HEK293 (cell line): ENCODE data around the gene TAC4.

Source experiments
- CTCF ChIA-PET: fragments of 350-600 bp; formaldehyde crosslinking; extraction: SDS; loops from one replicate; lab custom pipeline; 2021; ENCODE audit warnings: antibody characterized with exemption; lab: Yijun Ruan, JAX
- POLR2A ChIA-PET: fragments of 300-600 bp; formaldehyde crosslinking; extraction: SDS; loops from one replicate; lab custom pipeline; 2020; ENCODE audit warnings: antibody characterized with exemption, inconsistent platforms; lab: Yijun Ruan, JAX
- H3K27ac ChIP-seq: fragments of 200-500 bp; sonication (Bioruptor generic); 2 replicates; pipeline ENCODE4 v1.5.1; 2014; ENCODE audit warnings: low read depth, low read length, control low read depth, inconsistent platforms; ENCODE audit errors: extremely low read depth
- H3K36me3 ChIP-seq, 2 experiments: fragments of 200-500 bp in 1 of 2; sonication (Bioruptor generic) in 1 of 2; 1 replicate in 1 of 2; 2 replicates in 1 of 2; pipeline ENCODE4 v1.5.1; 2014 to 2017; ENCODE audit warnings: inconsistent platforms in 2 of 2, low read length in 2 of 2; ENCODE audit not compliant: control insufficient read depth in 2 of 2, insufficient read depth in 1 of 2
- H3K4me1 ChIP-seq: fragments of 200-500 bp; sonication (Bioruptor generic); 2 replicates; pipeline ENCODE4 v1.5.1; 2014; ENCODE audit warnings: mild to moderate bottlenecking, low read length, inconsistent platforms; ENCODE audit not compliant: control insufficient read depth, insufficient read depth
- H3K4me3 ChIP-seq: 2 replicates; pipeline ENCODE4 v1.5.1; 2011; ENCODE audit warnings: low read depth, mild to moderate bottlenecking, control low read depth, low read length, moderate library complexity
- H3K9me3 ChIP-seq: fragments of 200-500 bp; sonication (Bioruptor generic); 2 replicates; pipeline ENCODE4 v1.5.1; 2014; ENCODE audit warnings: low read depth, low read length, inconsistent platforms; ENCODE audit not compliant: control insufficient read depth, insufficient read depth
- MYNN ChIP-seq: fragments of 450-650 bp; formaldehyde crosslinking; IDR thresholded peaks from 2 replicates; pipeline ENCODE4 v1.5.1; 2016; ENCODE audit warnings: missing biosample characterization, missing genetic modification characterization, borderline replicate concordance
- PRDM10 ChIP-seq: fragments of 450-650 bp; formaldehyde crosslinking; IDR thresholded peaks from 2 replicates; pipeline ENCODE4 v1.5.1; 2016; ENCODE audit warnings: missing biosample characterization, missing genetic modification characterization
- ZBTB17 ChIP-seq: fragments of 450-650 bp; formaldehyde crosslinking; IDR thresholded peaks from 2 replicates; pipeline ENCODE4 v1.5.1; 2016; ENCODE audit warnings: missing biosample characterization, missing genetic modification characterization
- ZBTB6 ChIP-seq: fragments of 450-650 bp; formaldehyde crosslinking; IDR thresholded peaks from 2 replicates; pipeline ENCODE4 v1.5.1; 2017; ENCODE audit warnings: missing biosample characterization, missing genetic modification characterization
- ZBTB7A ChIP-seq: fragments of 450-650 bp; formaldehyde crosslinking; IDR thresholded peaks from 2 replicates; pipeline ENCODE4 v1.5.1; 2016; ENCODE audit warnings: low read depth, missing biosample characterization, missing genetic modification characterization
- ZFP3 ChIP-seq: fragments of 450-650 bp; formaldehyde crosslinking; IDR thresholded peaks from 2 replicates; pipeline ENCODE4 v1.5.1; 2016; ENCODE audit warnings: low read depth, missing biosample characterization, missing genetic modification characterization
- ZFP37 ChIP-seq: fragments of 450-650 bp; formaldehyde crosslinking; IDR thresholded peaks from 2 replicates; pipeline ENCODE4 v1.5.1; 2016; ENCODE audit warnings: missing biosample characterization, missing genetic modification characterization
- ZFP41 ChIP-seq: fragments of 450-650 bp; formaldehyde crosslinking; IDR thresholded peaks from 2 replicates; pipeline ENCODE4 v1.5.1; 2016; ENCODE audit warnings: missing biosample characterization, missing genetic modification characterization, borderline replicate concordance
- ZFP69B ChIP-seq: fragments of 450-650 bp; formaldehyde crosslinking; IDR thresholded peaks from 2 replicates; pipeline ENCODE4 v1.5.1; 2016; ENCODE audit warnings: missing biosample characterization, missing genetic modification characterization
- ZNF112 ChIP-seq: fragments of 450-650 bp; formaldehyde crosslinking; IDR thresholded peaks from 2 replicates; pipeline ENCODE4 v1.5.0; 2017; ENCODE audit warnings: missing biosample characterization, missing genetic modification characterization
- ZNF184 ChIP-seq: fragments of 450-650 bp; IDR thresholded peaks from 2 replicates; pipeline ENCODE4 v1.5.1; 2018; ENCODE audit warnings: missing biosample characterization, mild to moderate bottlenecking, missing genetic modification characterization
- ZNF26 ChIP-seq: fragments of 450-650 bp; formaldehyde crosslinking; IDR thresholded peaks from 2 replicates; pipeline ENCODE4 v1.5.1; 2016; ENCODE audit warnings: missing biosample characterization, missing genetic modification characterization
- ZNF266 ChIP-seq: fragments of 450-650 bp; formaldehyde crosslinking; IDR thresholded peaks from 2 replicates; pipeline ENCODE4 v1.5.1; 2016; ENCODE audit warnings: missing biosample characterization, missing genetic modification characterization, low read depth
- ZNF274 ChIP-seq, 2 experiments: fragments of 200-500 bp in 1 of 2; fragments of 450-650 bp in 1 of 2; sonication (Bioruptor generic) in 1 of 2; formaldehyde crosslinking in 1 of 2; IDR thresholded peaks; 2 replicates each; pipeline versions ENCODE4 v1.5.1 to v1.6.1; 2014 to 2016; ENCODE audit warnings: borderline replicate concordance in 1 of 2, inconsistent platforms in 1 of 2, low read length in 1 of 2, missing biosample characterization in 1 of 2, missing genetic modification characterization in 1 of 2
- ZNF280C ChIP-seq: fragments of 450-650 bp; formaldehyde crosslinking; IDR thresholded peaks from 2 replicates; pipeline ENCODE4 v1.5.1; 2016; ENCODE audit warnings: missing biosample characterization, missing genetic modification characterization
- ZNF37A ChIP-seq: fragments of 450-650 bp; IDR thresholded peaks from 2 replicates; pipeline ENCODE4 v1.5.1; 2018; ENCODE audit warnings: missing biosample characterization, missing genetic modification characterization
- ZNF433 ChIP-seq: fragments of 450-650 bp; formaldehyde crosslinking; IDR thresholded peaks from 2 replicates; pipeline ENCODE4 v1.5.1; 2016; ENCODE audit warnings: missing biosample characterization, missing genetic modification characterization, low read depth
- ZNF549 ChIP-seq: fragments of 450-650 bp; IDR thresholded peaks from 2 replicates; pipeline ENCODE4 v1.5.1; 2018; ENCODE audit warnings: missing biosample characterization, missing genetic modification characterization, mild to moderate bottlenecking, inconsistent platforms, moderate library complexity
- ZNF558 ChIP-seq: fragments of 450-650 bp; formaldehyde crosslinking; IDR thresholded peaks from 2 replicates; pipeline ENCODE4 v1.5.1; 2016; ENCODE audit warnings: missing biosample characterization, missing genetic modification characterization
- ZNF610 ChIP-seq: fragments of 450-650 bp; formaldehyde crosslinking; IDR thresholded peaks from 2 replicates; pipeline ENCODE4 v1.5.1; 2016; ENCODE audit warnings: missing biosample characterization, missing genetic modification characterization, borderline replicate concordance
- ZNF629 ChIP-seq: fragments of 450-650 bp; formaldehyde crosslinking; IDR thresholded peaks from 2 replicates; pipeline ENCODE4 v1.5.1; 2017; ENCODE audit warnings: missing biosample characterization, missing genetic modification characterization
- ZNF664 ChIP-seq: fragments of 450-650 bp; formaldehyde crosslinking; IDR thresholded peaks from 2 replicates; pipeline ENCODE4 v1.5.1; 2016; ENCODE audit warnings: missing biosample characterization, missing genetic modification characterization

TAC4 gene

GRCh38 chr17:49886036-49886435 lies 38.2 kb upstream of the TAC4 start:
- ChIA-PET POLR2A (no interaction called here), CTCF (interaction anchor here (0.7 to 5.0 kb wide), 8 partner anchors 10 to 329 kb away, joined by 3 to 21 read pairs (median 4); partner anchors contain the start of gene DLX3)
- no peak overlapping the region for H3K27ac ChIP-seq
- H3K36me3 ChIP-seq: no peaks in the 10 kb centered on the region
- no peak overlapping the region for H3K4me3 ChIP-seq
- no peaks in the 10 kb centered on the region for H3K9me3 ChIP-seq
- no peaks in the 10 kb centered on the region; the same call in 1 of the 2 replicates for H3K4me1 ChIP-seq
- TF ChIP-seq ZNF26 (tag by site-specific recombination): no peak
- TF ChIP-seq PRDM10 (tag by site-specific recombination): no peak
- TF ChIP-seq ZNF629: no peak
- no peak for TF ChIP-seq ZNF280C (tag by site-specific recombination)
- no peak for TF ChIP-seq ZNF274 (IDR thresholded peaks at IDR 0.05; ENCODE audit: low read length)
- no peak for TF ChIP-seq ZNF274 (tag by site-specific recombination; IDR thresholded peaks at IDR 0.05; ENCODE audit: borderline replicate concordance)
- no peak for TF ChIP-seq ZFP3 (tag by site-specific recombination)
- TF ChIP-seq ZFP41: no peak
- TF ChIP-seq ZBTB17 (tag by site-specific recombination): no peak
- TF ChIP-seq ZFP37 (tag by site-specific recombination): no peak
- no peak for TF ChIP-seq ZNF37A (tag by site-specific recombination)
- no peak for TF ChIP-seq ZNF610 (tag by site-specific recombination)
- TF ChIP-seq ZNF549 (tag by site-specific recombination): no peak

GRCh38 chr17:49882434-49882833 lies 34.6 kb upstream of the TAC4 start:
- POLR2A ChIA-PET: interaction anchor here (0.7 kb wide), 1 partner anchor 29 kb away, joined by 3 read pairs; no protein-coding TSS in a partner anchor
- H3K9me3 ChIP-seq: no peaks in the 10 kb centered on the region
- no peaks in the 10 kb centered on the region for H3K36me3 ChIP-seq
- H3K4me3 ChIP-seq: no peak overlapping the region
- TF ChIP-seq ZNF184 (no peak), ZNF112 (tag by site-specific recombination) (no peak), ZNF433 (tag by site-specific recombination) (no peak), ZNF266 (tag by site-specific recombination) (no peak), ZBTB6 (tag by site-specific recombination) (no peak), ZFP69B (no peak), ZBTB7A (no peak), ZNF664 (tag by site-specific recombination) (no peak), MYNN (tag by site-specific recombination) (no peak), ZNF558 (no peak)
- H3K27ac ChIP-seq: no peak overlapping the region
- H3K4me1 ChIP-seq: peaks cover 5% of the 10 kb centered on the region; the same call in 1 of the 2 replicates
- CTCF ChIA-PET: interaction anchor here (0.7 to 5.0 kb wide), 4 partner anchors 27 to 212 kb away, joined by 3 to 24 read pairs (median 12); no protein-coding TSS in a partner anchor
